Measurements from ENCODE around the gene GABBR2.

The GABBR2 gene

GRCh38 chr9:98432134-98432533 is 276.6 kb downstream of the GABBR2 start:
- DNase-seq: no peak

DNA sequence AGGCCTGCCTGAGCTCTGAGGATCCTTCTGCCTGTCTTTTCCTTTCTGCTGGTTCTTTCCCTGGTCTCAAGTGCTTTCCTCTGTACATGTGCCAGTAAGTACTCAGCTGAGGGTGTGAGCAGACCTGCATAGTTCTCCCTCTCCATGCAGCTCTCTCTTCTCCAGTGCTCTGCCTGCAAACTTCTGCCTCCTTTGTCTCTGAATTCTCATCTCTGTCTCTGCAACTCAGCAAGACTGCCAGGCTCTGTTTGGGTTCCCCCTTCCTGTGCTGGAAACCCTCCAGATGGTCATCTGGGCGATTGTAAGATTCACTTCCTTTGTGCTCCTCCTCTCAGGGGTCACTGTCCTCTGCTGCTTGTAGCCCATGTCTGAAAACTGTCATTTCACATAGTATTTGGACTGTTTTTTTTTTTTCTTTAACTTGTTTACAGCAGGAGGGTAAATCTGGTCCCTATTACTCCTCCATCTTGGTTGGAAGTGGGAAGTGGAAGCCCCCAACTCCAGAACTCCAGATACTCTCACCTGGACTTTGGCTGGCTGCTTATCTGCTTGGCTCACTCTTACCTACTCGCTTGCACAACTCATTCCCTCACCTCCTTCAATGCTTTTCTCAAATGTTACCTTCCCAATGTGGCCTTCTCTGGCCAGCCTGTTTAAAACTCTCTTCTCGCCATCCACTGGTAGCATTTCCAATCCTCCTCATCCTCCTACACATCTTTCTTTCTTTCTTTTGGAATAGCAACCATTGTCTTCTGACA is 278.0 kb downstream of the GABBR2 start:
- peak in 5 of 14 donors; percentile 5 to 41 (median 20) for DNase-seq

- no peak for DNase-seq
Measured at GRCh38 chr9:98429613-98430012, 279.1 kb downstream of the GABBR2 start.

DNA sequence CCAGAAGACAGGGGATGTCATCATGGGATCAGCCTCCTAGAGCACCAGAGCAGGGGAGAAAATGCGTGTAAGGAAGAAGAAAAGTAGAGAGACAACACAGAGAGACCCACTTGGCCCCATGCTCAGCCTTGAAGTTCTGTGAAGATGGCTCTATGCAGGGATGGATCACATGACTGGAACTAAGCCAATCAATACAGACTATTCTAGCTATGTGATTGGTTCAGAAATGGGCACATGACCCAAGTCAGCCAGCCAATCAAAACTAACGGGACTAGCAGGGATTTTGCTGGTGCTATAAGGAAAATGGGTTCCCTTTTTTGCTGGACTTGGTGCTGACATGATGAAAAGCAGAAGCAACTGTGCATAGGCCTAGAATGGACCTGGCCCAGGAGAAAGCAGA is 280.3 kb downstream of the GABBR2 start:
- no peak for DNase-seq

GRCh38 chr9:98427491-98427890 is 281.2 kb downstream of the GABBR2 start:
- no peak for DNase-seq

DNA sequence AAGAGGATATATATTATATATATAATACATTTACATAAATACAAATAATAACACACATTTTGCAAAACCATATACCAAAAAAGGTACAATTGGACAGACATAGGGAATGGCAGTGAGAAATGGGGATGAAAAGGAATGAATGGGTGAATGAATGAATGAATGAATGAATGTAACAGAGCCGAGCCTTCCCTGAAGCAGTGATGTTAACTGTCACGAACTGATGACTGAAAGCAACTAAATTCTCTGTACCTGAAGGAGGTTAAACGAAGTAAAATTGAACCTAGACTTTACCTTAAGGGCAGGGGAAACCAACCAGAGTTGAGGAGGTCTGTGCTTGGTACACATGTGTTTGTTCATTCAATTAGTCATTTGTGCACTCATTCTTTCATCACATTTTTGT is 283.7 kb downstream of the GABBR2 start:
- DNase-seq: no peak

DNA sequence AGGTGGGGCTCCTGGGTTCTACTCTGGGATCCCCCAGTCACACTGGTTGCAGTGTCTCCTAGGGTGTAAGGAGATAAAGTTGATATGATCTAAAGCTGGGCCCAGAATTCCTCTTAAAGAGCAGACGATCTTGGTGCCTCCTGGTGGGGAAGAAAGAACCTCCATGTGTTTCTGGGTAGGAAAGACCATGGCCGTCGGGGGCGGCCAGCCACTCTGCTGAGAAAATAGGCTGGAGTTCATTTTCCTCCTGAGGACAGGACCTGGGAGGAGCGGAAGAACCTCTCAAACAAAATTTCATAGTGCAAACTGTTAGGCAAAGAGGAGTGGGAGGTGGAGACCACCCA is 289.5 kb downstream of the GABBR2 start:
- DNase-seq: no peak

DNA sequence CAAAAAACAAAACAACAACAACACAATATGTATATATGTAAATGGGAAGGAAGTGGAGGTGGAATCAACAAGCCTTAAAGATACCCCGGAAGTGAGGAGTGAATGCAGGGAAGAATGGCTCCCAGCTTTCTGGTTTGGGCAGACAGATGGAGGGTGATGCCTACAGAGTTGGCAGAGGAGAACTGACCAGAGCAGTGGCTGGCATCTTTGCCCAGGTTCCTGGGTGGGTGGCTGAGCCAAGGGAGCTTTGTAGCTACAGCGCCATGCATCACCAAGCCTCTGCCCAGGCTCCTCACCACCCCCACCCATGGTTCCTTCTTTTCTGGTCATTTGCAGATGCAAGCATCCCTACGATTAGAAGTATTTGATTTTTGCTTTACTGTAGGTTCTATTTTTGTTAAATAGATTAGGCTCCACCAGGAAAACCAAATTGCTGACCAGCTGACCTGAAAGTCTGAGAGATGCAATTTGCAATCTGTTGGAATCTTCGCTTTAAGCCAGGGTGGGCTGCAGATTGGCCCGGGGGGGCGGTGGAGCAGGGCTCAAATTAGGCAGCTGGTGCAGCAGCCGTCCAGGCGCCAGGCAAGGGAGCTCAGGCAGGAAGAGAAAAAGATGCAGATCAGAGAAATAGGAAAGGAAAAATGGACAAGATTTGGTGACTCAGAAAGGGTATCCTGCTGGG is 290.0 kb downstream of the GABBR2 start:
- DNase-seq: peak in 1 of 14 donors; percentile 58

DNA sequence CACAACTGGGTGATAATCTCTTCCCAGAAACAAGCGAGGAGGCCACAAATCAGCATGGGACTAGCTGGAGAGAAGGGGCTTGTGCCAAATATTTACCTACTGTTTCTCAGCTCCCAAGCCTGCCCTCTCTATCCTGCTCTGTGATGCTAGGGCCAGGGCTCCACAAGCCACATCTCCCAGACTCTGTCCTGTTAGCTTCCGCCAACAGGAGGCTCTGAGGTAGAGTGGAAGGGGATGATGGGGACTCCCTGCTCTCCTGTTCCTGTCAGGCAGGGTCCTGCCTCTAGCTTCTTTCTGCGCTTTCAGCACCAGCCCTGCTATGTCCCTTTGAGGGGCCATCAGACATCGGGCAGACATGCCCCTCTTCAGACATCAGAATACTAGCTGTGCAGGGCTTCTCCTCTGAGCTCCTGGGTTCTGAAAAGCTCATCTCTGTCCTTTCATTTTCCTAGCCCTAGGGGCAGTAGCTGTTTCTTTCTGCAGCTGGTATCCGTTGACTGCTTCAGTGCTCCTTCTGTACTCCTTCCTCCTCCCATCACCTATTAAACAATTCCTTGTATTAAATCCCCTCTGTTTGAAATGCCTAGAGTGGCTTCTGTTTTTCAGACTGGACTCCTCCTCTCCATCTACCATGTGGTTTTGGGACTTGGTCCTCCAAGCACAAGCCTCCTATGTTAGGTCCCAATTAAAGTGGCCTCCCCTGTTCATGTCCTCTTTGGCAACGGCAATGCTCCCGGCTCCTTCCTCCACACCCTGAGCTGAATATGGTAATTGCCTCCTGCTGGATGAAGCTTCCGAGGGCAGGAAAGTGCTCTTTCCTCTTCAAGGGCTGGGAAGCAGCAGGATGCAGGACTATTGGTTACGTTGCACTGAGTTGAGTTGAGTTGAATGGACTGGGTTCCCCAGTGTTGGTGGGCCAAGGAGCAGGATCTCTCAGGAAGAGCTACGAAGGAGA is 292.2 kb downstream of the GABBR2 start:
- DNase-seq: no peak

DNA sequence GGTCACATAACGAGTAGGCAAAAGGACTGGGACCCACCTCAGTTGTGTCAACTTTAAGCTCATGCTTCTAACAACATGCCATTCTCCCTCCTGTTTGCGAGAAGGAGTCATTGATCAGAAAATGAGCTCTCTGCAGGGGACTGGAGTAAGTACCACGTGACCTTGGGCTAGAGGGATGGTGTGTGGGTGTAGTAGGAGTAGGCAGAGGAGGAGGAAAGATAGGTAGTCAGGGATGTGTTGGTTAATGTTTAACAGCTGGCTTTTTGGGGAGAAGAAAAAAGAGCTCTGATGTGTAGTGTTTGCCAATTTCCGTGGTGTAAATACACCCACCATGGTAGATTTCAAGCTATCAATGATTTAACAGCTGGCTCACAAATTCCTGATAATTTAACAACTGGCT is 293.0 kb downstream of the GABBR2 start:
- no peak for DNase-seq

- DNase-seq: no peak
Measured at GRCh38 chr9:98413084-98413483, 295.7 kb downstream of the GABBR2 start.

GRCh38 chr9:98412101-98412842 is 296.5 kb downstream of the GABBR2 start:
- DNase-seq: no peak

GRCh38 chr9:98410185-98410697 is 298.5 kb downstream of the GABBR2 start:
- DNase-seq: peak in 5 of 14 donors; percentile 4 to 59 (median 7)

GRCh38 chr9:98409719-98410118 is 299.0 kb downstream of the GABBR2 start:
- no peak for DNase-seq

GRCh38 chr9:98406469-98406868 is 302.3 kb downstream of the GABBR2 start:
- DNase-seq: no peak

GRCh38 chr9:98404237-98404636 is 304.5 kb downstream of the GABBR2 start:
- no peak for DNase-seq

GRCh38 chr9:98403715-98404114 is 305.0 kb downstream of the GABBR2 start:
- DNase-seq: no peak

DNA sequence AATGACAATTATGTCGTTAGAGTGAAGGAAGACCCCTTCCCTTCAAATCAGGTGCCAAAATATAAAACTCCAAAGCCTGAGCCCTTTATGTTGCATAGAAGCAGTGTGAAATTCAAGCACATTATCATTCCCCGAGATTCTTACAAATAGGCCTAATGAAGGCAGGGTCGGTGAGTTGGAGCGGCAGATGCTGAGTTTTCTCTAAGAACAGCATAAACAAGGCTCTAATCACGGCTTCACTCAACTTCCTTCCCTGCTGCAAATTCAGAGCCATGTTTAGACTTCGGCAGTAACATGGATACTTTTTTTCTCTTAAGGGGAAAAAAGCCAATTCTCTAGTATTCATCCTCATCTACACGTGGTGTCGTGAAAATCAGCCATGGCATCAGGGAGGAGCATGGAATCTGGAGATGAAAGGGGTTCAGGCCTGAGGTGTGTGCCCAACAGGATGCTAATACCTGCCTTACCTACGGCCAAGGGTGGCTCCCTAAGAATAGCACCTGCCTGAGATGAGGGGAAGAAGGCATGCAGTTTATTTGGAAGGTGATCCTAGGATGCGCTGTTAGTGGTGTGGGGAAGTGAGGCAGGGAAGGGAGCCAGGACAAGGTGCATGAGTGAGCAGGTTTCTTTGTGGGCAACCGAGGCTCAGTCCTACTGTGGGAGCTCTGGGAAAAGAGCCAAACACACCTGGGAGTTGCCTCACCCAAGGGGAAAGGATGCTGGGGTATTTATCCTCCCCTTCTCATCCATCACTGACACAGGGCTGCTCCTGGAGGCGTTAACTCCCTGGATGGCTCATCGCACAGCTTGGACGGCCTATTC is 306.5 kb downstream of the GABBR2 start:
- no peak for DNase-seq

- no peak for DNase-seq
Measured at GRCh38 chr9:98401140-98402018, 307.4 kb downstream of the GABBR2 start.
